Effector CD8-positive, alpha-beta T cell (primary cell): ENCODE data around the gene FGF12.

Experiments
- DNase-seq: peaks from one replicate; lab custom pipeline; 2025; lab: John Stamatoyannopoulos, UW

The FGF12 gene

DNA sequence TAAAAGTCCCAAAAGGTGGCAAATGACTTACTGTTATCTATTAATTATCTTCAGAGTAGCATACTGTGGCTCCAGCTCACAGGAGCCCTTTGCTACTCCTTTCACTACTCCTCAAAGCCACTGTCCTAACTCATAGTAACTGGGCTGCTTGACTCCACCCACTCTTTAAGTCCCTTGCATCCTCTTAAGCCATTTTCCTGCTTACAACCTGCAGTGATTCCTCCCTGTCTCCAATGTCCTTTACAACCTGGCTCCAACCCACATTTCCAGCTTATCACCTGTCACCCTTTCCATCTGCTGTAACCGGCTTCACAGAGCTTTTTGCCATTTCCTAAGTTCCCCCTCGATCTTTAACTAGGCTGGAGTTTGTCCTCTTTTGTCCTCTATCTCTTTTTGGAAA is 388.1 kb downstream of the FGF12 start:
- DNase-seq = no peak

DNA sequence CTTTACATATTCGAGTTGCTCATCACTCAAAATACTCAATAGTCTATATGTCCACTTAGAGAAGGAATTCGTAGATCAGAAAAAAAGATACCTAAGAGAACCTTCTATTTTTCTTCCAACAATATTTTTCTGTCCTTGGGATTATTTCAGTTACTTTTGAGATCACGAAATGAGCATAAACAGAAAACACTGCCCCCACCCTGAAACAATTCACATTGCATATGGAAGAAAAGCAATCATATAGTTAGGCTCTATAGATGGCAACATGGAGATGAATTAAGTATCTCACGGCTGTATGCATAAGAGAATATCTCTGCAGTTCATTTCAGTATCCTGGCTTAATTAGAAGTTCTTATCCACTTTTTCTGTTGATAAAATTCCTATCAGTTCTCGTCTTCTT is 391.1 kb downstream of the FGF12 start:
- DNase-seq = no peak

DNA sequence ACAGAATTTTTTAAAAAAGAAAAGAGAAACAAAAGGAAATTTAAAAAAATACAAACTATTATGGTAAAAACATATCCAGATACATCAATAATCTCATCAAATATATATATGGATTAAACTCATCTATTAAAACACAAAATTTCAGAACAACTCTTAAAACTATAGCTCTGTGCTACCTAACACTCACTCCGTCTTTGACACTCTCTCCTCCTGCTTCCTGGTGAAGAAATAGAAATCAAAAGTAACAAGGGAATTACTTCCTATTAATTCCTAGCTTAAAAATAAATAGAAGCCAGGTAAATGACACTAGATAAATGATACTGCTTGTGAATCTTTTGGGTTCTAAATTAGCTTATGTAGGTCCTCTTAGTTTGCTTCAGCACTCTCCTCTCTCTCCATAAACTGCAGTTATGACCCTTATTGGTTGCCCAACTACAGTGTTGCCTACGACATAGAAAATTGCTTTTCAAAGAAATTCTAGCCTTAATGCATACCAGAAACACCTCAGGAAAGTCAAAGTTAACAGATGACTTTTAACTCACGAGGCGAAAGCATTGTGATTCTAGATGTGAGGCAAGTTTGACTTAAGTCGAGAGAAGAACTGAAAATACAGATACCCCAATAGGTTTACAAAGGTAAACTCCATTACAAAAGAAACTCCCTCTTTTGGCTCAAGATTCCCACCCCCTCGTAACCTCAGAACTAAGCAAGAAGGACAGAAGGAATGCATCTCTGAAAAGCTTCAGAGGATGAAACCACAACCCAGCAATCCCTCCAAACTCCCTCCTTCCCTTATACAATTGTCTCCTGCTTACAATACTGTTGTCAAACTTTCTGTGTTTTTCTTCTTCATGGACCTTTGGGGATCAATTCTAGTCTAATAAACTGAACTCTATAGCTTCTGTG is 394.7 kb downstream of the FGF12 start:
- DNase-seq = no peak

DNA sequence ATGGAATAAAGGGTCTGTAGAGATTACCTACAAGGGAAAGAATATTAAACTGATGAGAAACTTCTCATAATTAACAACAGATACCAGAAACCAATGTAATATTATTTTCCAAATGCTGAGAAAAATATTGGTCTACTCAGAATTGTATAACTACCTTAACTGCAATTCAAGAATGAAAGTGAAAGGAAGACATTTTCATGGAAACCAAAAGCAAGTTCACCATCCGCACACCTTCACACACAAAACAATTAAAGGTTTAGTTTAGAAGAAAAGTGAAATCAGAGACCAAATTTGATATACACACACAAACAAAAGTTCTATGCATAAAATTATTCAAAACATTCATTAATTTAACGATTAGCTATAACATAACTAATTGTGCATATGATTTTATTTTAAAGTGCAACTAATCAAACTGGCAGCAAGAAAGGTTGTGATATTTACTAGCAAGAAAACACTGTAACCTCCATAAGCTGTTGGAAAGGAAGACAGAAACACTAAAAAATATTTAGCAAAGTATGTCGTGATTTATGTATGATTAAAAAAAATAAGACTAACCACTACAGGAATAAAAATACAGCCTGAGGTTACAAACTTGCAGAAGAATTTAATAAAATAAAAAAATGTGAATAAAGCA is 395.5 kb downstream of the FGF12 start:
- no peak for DNase-seq

DNA sequence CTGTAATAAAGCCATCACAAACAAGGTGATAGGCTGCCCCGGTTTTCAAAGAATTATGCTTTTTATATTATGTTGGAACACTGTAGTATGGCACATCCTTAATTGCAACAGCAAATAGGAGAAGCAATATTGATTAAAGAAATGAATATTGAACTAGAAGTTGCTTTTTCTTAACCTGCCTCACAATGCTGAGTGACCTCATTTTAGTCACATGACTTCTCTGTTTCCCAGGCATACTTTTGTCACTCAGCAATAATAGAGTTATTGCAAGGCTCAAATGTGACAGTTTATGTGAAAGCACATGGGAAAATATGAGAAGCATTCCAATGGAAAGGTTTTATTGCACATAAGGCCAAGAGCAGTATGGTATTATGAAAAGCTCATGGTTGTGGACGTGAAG is 400.7 kb downstream of the FGF12 start:
- no peak for DNase-seq

DNA sequence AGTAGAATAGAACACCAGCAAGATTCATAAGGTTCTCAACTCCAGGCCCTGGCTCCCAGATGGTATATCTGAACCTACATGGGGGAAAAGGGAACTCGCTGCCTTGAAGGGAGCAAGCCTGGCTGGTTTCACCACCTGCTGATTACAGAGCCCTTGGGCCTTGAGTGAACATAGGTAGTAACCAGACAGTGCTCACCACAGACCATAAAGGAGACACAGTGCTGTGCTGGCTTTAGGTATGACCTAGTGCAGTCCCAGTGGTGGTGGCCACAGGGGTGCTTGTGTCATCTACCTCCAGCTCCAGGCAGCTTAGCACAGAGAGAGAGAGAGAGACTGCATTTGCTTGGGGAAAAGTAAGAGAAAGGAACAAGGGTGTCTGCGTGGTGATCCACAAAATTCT is 409.8 kb downstream of the FGF12 start:
- DNase-seq = no peak

DNA sequence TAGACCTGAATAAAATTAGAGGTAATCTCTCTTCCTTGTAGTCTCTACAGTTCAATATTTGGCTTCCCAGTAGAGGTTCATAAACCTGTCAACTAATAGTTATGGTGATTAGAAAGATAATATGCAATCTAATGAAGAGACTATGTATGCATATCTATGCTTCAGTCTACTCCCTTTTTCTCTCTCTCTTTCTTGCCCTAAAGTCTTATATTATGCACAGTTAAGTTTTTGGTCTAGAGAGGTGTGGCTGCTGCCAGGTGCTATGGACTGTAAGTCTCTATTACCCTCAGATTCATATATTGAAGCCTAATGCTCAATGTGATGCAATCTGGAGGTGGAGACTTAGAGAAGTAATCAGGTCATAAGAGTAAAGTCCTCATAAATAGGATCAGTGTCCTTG is 413.7 kb downstream of the FGF12 start:
- DNase-seq = no peak

DNA sequence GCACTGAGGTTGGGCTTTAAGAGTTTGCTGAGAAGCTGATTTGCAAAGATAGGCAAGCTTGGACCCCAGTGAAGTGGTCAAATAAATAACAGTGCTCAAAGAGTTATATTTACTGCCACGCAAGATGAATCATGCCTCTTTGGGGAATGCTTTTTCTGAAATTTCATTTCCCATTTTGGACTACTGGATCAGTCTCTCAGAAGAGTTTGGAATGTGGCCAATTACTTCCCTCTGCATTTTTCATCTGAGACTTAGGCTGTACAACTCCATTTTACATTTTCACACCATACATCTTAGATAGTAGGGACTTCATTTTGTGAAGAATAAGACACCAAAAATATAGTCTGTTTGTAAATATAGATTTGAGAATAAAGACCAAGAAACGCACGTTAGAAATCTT is 419.7 kb downstream of the FGF12 start:
- no peak for DNase-seq

DNA sequence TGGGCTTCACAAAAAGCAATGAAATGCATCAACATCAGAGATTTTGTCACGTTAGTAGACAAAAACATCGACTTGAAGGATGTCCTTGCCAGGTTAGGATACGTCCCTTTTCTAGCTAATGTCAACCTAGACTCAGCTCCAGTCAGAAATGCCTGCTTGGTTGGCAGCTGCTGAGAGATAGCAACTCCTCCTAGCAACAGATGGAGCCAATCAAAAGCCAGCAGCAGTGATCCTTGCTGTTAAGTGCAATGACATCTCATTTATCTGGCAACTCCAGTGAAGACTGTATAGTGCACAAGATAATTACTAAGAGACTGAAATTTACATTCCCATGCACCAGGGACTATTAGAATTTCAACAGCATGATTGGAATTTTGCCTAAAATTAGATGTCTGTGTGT is 424.1 kb downstream of the FGF12 start:
- DNase-seq = no peak

DNA sequence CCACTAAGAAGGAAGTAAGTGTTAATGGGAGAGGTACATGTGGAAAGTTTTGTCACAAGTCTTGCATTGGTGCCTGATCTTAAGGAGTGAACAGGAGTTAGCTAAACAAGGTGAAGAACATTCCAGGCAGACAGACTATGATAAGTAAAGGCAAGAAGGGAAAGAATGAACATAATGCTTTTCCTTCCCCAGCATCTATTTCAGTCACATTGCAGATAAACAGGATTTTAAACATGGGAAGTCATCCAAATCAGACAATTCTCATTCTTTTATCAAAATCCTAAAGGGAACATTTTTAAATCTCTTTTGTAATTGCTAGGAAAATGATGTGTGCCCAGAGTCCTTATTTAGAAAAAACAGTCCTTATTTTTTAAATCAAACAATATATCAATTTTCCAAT is 424.6 kb downstream of the FGF12 start:
- no peak for DNase-seq

DNA sequence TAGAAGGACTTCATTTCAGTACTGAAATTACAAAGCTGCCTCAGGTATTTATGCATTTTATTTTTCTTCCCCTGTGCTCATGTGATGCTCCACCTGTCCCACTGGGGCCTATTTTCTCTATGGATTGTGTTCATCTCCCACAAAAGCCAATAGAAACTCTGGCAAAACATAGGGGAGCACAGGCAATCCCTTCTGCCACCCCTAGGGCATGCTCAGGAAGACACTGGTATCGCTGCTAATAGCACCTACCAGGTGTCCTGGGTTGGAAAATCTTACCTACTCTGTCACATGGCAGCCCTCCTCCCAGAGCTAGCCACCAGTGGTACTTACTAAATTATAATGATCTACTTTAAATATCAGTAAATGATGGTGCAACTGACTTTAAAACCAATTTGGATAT is 427.4 kb downstream of the FGF12 start:
- DNase-seq = no peak

DNA sequence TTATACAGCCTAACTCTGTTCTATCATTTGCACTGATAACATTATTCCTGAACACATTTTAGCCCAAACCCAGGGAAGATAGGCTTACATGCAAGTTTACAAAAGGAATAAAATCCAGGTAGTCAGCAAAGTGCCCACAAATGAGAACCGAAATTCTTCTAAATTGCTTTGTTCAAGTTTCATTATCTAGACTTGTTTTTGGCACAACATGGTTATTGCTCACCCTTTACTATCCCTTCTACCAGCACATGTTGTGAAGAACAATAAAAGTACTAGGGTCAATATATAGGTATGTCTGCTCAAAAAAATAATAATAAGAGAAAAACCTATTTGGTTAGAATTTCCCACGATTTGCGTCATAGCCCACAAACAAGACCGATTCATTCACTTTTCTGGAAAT is 430.5 kb downstream of the FGF12 start:
- no peak for DNase-seq

DNA sequence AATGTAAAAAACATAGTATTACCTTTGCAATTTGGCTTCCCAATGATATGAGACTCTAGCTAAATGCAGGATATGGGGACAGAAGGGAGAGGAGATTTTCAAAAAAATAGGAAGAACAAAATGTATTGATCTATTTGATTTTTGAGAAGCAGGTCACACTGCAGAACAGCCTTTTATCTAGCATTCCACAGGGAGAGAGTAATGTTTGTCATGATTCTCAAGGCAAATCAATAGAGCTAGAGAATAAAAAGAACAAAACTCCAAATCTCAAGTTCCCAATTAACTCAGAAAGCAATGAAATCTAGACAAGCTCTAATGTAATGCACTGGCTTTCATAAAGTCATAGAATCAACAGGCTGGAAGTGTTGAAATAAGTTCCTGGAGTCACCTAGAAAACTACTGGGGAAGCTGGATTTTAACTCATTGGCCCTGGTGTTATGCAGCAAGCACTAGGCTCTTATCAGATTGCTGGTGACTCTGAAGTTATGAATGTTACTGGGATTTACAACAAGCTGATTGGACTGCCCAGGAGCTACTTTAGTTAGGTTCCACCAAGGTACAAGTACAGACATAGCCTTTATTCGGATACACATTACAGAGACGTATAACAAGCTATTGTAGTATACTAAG is 442.8 kb downstream of the FGF12 start:
- DNase-seq = no peak

DNA sequence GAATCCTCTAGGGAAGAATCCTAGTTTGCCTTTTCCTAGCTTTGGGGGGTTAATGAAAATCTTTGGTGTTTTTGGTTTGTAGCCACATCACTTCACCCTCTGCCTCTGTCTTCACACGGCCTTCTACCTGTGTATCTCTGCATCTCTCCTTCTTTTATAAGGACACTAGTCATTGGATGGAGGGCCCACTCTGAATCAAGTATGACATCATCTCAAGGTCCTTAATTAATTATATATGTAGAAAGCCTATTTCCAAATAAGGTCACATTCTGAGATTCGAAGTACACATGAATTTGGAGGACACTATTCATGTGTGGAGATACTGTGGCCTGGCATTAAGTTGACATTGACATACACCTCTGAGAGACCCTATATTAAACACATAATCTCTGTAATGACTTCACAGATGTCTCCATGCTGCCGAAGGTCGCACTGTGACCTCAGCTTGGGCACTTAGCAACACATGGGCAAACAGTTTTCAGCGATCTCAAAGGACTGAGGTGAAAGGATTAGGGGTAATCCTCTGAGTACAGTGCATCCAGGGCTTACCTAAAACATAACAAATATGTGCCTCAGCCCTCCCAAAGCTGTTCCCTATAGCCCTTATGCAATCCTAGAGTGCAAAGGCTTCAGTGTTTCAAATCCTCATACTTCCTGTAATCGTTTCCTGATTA is 446.0 kb downstream of the FGF12 start:
- no peak for DNase-seq

DNA sequence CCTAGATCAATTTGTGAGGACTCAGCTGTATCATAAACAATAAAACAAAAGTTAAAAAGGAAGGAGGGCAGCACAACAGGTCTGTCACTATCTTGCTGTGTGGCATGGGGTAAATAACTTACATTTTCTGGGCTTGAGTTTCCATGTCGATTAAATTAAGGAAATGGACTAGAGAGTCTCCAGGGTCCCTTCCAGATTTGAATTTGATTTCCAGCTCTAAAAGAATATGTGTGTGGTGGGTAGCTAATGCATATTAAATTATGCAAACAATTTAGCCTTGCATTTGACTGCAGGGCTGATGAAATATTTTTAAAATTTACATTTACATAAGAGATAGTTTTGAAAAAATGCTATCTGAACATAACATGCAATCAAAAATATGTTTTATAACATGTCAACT is 447.7 kb downstream of the FGF12 start:
- DNase-seq = no peak

DNA sequence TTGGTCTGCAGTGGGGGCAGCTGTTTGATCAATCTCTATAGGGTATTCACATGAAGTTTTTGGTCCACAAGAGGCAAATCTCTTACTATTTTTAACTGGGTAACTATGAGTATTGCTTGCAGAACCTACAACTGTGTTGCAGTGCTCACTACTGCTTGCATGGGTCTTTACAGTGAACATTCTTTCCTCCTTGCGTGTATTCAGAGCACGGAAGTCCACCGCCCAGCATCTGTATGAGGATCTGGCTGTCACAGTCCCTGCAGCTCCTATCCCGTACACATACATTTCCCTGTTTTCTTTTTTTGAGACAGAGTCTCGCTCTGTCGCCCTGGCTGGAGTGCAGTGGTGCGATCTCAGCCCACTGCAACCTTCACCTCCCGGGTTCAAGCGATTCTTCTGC is 449.9 kb downstream of the FGF12 start:
- DNase-seq = no peak

DNA sequence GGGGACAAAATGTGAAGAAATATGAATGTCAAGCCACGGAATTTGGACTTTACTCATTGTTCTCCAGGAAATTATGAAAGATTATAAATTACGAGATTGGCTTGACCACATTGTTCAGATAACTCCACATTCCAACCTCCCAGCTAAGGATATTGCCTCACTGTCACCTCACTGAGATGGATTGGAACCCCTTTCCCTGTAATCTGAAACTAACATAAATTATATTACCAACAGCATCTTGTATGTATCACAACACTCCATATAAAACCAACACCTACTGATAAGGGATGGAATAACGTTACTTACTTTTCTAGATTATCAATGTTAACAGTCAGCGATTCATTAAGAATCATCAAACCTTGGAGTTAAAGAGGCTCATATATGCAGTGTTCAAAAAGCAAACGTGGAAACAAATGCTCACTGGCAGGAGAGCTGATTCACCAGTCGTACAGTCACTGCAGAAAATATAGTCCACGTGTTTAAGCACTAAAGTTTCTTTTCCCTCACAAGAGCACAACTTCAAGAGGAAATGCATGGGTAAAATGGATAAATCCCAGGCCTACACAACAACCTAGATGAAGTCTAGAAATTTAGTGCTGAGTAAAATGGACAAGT is 451.5 kb downstream of the FGF12 start:
- no peak for DNase-seq

DNA sequence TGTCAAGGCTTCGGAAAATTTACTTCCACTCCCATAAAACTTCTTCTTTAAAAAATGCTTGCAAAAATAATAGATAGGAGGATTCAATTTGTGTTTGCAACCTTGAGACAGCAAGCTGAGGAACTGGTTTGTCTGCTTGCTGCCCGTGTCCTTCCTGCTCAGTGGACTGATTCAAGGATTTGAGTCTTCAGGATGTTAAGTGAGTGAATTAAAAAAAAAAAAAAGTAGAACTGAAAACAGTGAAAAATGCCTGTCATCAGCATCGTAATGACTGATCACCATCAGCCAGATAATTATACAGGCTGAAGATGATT is 453.7 kb downstream of the FGF12 start:
- no peak for DNase-seq

DNA sequence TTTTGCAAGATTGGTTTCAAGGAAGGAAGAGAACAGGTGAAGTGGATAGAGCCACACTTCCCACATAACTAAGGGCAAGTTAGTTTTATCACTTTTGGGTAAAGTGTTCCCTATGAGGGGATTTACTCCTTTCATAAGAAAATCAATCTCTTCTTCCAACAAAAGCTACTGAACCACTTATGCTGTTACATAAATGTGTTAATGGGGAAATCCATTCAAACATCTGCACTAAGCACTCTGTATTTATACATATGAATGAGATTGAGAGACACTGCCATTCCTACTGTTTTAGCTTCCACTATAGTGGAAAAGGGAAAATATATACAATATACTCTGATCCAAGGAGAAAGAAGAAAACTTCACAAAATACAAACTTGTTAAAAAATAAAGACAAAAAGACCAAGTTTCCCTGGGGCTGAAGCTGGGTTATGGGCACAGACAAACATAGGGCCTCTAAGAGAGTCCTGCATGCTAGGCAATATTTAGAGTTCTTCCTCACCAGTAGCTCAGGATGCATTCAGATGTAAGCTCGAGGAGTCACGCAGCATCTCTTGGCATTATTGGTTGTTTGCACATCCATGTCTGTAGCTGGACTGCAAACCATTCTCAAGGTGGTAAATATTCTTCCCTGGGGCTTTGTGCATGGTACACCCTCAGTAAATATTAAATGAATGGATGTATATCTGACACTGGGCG is 454.2 kb downstream of the FGF12 start:
- no peak for DNase-seq

DNA sequence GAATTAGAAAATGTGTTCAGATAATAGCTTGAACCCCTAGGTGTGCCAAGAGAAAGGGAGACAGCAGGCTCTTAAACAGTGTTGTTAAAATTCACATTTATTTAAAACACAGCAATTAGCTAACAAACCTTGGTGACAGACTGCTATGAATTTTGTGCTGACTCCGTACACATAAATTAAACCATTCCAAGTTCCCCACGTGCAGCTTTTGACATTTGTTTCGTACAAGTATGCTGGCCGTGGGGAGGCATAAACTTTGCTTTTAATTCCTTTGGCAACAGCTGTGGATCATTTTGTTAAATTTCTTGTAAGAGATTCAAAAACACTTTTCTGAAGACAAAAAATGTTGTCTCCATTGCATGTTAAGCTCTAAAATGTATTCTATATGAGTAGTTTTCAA is 465.3 kb downstream of the FGF12 start:
- no peak for DNase-seq

DNA sequence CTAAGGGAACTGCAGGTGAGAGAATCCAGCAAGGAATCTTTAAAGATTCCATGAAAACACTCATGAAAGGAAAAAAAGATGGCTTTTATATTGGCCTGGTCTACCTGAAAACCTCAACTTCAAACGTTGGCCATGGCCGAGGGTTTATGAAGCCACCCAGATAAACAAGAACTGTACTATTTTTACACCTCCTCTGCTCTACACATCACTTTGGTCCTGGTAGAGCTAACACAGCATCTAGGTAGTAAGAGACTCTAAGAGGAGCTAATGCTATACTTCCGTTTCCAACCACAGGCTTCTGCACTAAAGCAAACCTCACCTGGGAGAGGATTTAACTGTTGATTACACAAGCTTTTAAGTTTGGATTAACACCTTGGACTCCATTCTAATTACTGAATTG is 466.2 kb downstream of the FGF12 start:
- DNase-seq = no peak
